DND-41 (cell line): Measurements from ENCODE around the gene ARHGEF7.
"Not testable (repeated sequence)": the region's sequence is repeated elsewhere in the genome, so short reads cannot be mapped to it uniquely, and the experiment has no call there.

Source experiments
- EZH2 ChIP-seq: IDR thresholded peaks from 3 replicates; pipeline ENCODE4 v1.6.1; 2012; ENCODE audit warnings: borderline replicate concordance, low read depth, mild to moderate bottlenecking, moderate library complexity, low read length, inconsistent platforms; ENCODE audit not compliant: severe bottlenecking
- TF ChIP-seq, protein P1 (sequence below): IDR thresholded peaks from 2 replicates; pipeline ENCODE4 v1.5.1; 2012; ENCODE audit warnings: borderline replicate concordance, low read length, moderate library complexity, mild to moderate bottlenecking; ENCODE audit not compliant: poor library complexity, severe bottlenecking; ENCODE audit errors: extremely low read depth

- TF ChIP-seq, protein P1, sequence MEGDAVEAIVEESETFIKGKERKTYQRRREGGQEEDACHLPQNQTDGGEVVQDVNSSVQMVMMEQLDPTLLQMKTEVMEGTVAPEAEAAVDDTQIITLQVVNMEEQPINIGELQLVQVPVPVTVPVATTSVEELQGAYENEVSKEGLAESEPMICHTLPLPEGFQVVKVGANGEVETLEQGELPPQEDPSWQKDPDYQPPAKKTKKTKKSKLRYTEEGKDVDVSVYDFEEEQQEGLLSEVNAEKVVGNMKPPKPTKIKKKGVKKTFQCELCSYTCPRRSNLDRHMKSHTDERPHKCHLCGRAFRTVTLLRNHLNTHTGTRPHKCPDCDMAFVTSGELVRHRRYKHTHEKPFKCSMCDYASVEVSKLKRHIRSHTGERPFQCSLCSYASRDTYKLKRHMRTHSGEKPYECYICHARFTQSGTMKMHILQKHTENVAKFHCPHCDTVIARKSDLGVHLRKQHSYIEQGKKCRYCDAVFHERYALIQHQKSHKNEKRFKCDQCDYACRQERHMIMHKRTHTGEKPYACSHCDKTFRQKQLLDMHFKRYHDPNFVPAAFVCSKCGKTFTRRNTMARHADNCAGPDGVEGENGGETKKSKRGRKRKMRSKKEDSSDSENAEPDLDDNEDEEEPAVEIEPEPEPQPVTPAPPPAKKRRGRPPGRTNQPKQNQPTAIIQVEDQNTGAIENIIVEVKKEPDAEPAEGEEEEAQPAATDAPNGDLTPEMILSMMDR, result not testable (repeated sequence)
- TF ChIP-seq EZH2, result not testable (repeated sequence)
Observed at GRCh38 chr13:111082769-111083168, 32.3 kb upstream of the ARHGEF7 start.
